HepG2 (cell line): ENCODE data around the gene PALM. TPM values are rescaled to one million over a fixed set of nuclear protein-coding genes. Genes with fewer than 3 reads are reported as not detected.
A peak's percentile ranks its signal among the peaks of the same experiment; 100 is the strongest.

Source experiments
- ARID4A ChIP-seq: sonication (generic); formaldehyde crosslinking; IDR thresholded peaks from 2 replicates; pipeline ENCODE4 v1.5.0; 2020; ENCODE audit warnings: mild to moderate bottlenecking, missing genetic modification reagents, borderline replicate concordance
- ARNTL ChIP-seq: sonication (generic); formaldehyde crosslinking; IDR thresholded peaks from 2 replicates; pipeline ENCODE4 v1.4.0; 2020; ENCODE audit warnings: mild to moderate bottlenecking, missing genetic modification reagents
- BATF2 ChIP-seq: sonication (generic); formaldehyde crosslinking; IDR thresholded peaks from 2 replicates; pipeline ENCODE4 v1.8.0; 2022; ENCODE audit warnings: mild to moderate bottlenecking, missing genetic modification reagents, moderate library complexity
- ELF1 ChIP-seq: sonication (generic); formaldehyde crosslinking; IDR thresholded peaks from 2 replicates; pipeline ENCODE4 v1.4.0; 2020; ENCODE audit warnings: missing genetic modification reagents
- TRAFD1 ChIP-seq: sonication (generic); formaldehyde crosslinking; IDR thresholded peaks from 2 replicates; pipeline ENCODE4 v1.5.1; 2020; ENCODE audit warnings: missing genetic modification reagents, mild to moderate bottlenecking, borderline replicate concordance
- ZBTB7B ChIP-seq: sonication (generic); formaldehyde crosslinking; IDR thresholded peaks from 2 replicates; pipeline ENCODE4 v1.4.0; 2020; ENCODE audit warnings: missing genetic modification reagents
- ZFP90 ChIP-seq: sonication (generic); formaldehyde crosslinking; IDR thresholded peaks from 2 replicates; pipeline ENCODE4 v1.8.0; 2022; ENCODE audit warnings: missing genetic modification reagents, mild to moderate bottlenecking, inconsistent platforms, borderline replicate concordance
- ZNF263 ChIP-seq: sonication (generic); formaldehyde crosslinking; IDR thresholded peaks from 2 replicates; pipeline ENCODE4 v1.4.0; 2020; ENCODE audit warnings: missing genetic modification reagents
- ZNF362 ChIP-seq: sonication (generic); formaldehyde crosslinking; IDR thresholded peaks from 2 replicates; pipeline ENCODE4 v1.4.0; 2020; ENCODE audit warnings: missing genetic modification reagents, mild to moderate bottlenecking, borderline replicate concordance
- ZNF441 ChIP-seq: sonication (generic); formaldehyde crosslinking; IDR thresholded peaks from 2 replicates; pipeline ENCODE4 v1.7.0; 2021; ENCODE audit warnings: missing genetic modification reagents, borderline replicate concordance
- ZNF609 ChIP-seq: sonication (generic); formaldehyde crosslinking; IDR thresholded peaks from 2 replicates; pipeline ENCODE4 v1.4.0; 2020; ENCODE audit warnings: mild to moderate bottlenecking, missing genetic modification reagents, borderline replicate concordance
- ZSCAN21 ChIP-seq: sonication (generic); formaldehyde crosslinking; IDR thresholded peaks from 2 replicates; pipeline ENCODE4 v1.8.0; 2022; ENCODE audit warnings: mild to moderate bottlenecking, missing genetic modification reagents, moderate library complexity, borderline replicate concordance
- polyA plus RNA-seq, 8 experiments: library from polyadenylated mRNA; depleted of rRNA in 3 of 8; stranded (reverse) in 7 of 8; unstranded in 1 of 8; fragments of >200 nt; fragmentation: Illumina TruSeq in 4 of 8; extraction: Trizol in 4 of 8; gene quantifications; 2 replicates each; pipeline versions ENCODE4 v1.2.1 to v1.2.3, GENCODE V29; 2011 to 2016; ENCODE audit warnings: low read depth in 4 of 8, missing spikeins in 1 of 8, mixed read lengths in 1 of 8; ENCODE audit not compliant: insufficient read depth in 1 of 8
- total RNA-seq, 5 experiments: library from RNA; depleted of rRNA; stranded (reverse); fragments of >200 nt; fragmentation: Illumina TruSeq; extraction: Trizol; gene quantifications; 2 replicates each; pipeline ENCODE4 v1.2.3, GENCODE V29; 2016; ENCODE audit warnings: low read depth in 1 of 5

The PALM gene
- total and polyA plus RNA-seq, 2 of the 13 experiments (the other 11 are each of a cell fraction or from before 2014, with no cell fraction given): 4.0 to 9.7 TPM

- TF ChIP-seq ZNF609 (peak; percentile 39; the same call in 1 of the 2 replicates), ARID4A (CRISPR knock-in tag) (peak; percentile 70), TRAFD1 (no peak), ARNTL (CRISPR knock-in tag) (no peak), ZBTB7B (CRISPR knock-in tag) (peak; percentile 89; the same call in 1 of the 2 replicates), ZSCAN21 (peak; percentile 43; the same call in 1 of the 2 replicates), ZNF263 (CRISPR knock-in tag) (0 out of 2 replicates have a peak, but pooled peaks have one; percentile 47), ZNF441 (CRISPR knock-in tag) (no peak), ZFP90 (no peak), ELF1 (peak; percentile 49), BATF2 (CRISPR knock-in tag) (no peak), ZNF362 (peak; percentile 63; the same call in 1 of the 2 replicates)
These were observed 43.8 kb upstream of the PALM start (continued) for GRCh38 chr19:664913-665443.
